Esophagus muscularis mucosa (tissue), 4 donors: Measurements from ENCODE around the gene CPXM1. TPM values are rescaled to one million over a fixed set of nuclear protein-coding genes. Genes with fewer than 3 reads are reported as not detected.

Experiments used
- DNase-seq: peaks from one replicate; pipeline ENCODE4 v3.0.0-alpha.2; 2017; ENCODE audit errors: extremely low spot score
- H3K27ac ChIP-seq, 4 donors: fragments of 200-600 bp; sonication (generic); replicated peaks in 1 of 4; 1 replicate in 3 of 4; 2 replicates in 1 of 4; pipeline ENCODE4 v1.5.1; 2016 to 2019; ENCODE audit warnings: mild to moderate bottlenecking in 1 of 4
- H3K27me3 ChIP-seq, 4 donors: fragments of 200-600 bp; sonication (generic); one replicate each; pipeline versions ENCODE4 v1.5.1 to v1.6.0; 2016 to 2019
- H3K36me3 ChIP-seq, 4 donors: fragments of 200-600 bp; sonication (generic); one replicate each; pipeline ENCODE4 v1.5.1; 2016 to 2019
- H3K4me1 ChIP-seq, 4 donors: fragments of 200-600 bp; sonication (generic); one replicate each; pipeline ENCODE4 v1.5.1; 2016 to 2019
- H3K4me3 ChIP-seq, 4 donors: fragments of 200-600 bp; sonication (generic); 1 replicate in 2 of 4; 2 replicates in 2 of 4; pipeline ENCODE4 v1.5.1; 2016 to 2019; ENCODE audit warnings: mild to moderate bottlenecking in 4 of 4, moderate library complexity in 1 of 4
- H3K9me3 ChIP-seq, 4 donors: fragments of 200-600 bp; sonication (generic); 1 replicate in 3 of 4; 2 replicates in 1 of 4; pipeline ENCODE4 v1.5.1; 2016 to 2019
- EP300 ChIP-seq: sonication (generic); formaldehyde crosslinking; IDR thresholded peaks from one replicate; pipeline ENCODE4 v1.6.1; 2017; ENCODE audit warnings: antibody characterized with exemption
- POLR2A ChIP-seq: fragments of 450-650 bp; IDR thresholded peaks from one replicate; pipeline ENCODE4 v1.6.1; 2017; ENCODE audit warnings: antibody characterized with exemption, moderate library complexity, mild to moderate bottlenecking, low read depth
- POLR2AphosphoS5 ChIP-seq, 2 donors: sonication (generic); formaldehyde crosslinking; IDR thresholded peaks; one replicate each; pipeline ENCODE4 v1.6.1; 2017; ENCODE audit warnings: antibody characterized with exemption in 2 of 2
- WGBS: methylation state at CpG from one replicate; pipeline ENCODE4 v1.1.5; 2018; 5-methylcytosine and 5-hydroxymethylcytosine counted together
- intact Hi-C: fragments of 100-400 bp; cut with DNase I; formaldehyde crosslinking; loops from one replicate; pipeline ENCODE4 v1.15.1; 2023
- total RNA-seq, 4 donors: library from RNA; depleted of rRNA; stranded (reverse); fragments of >200 nt; gene quantifications; one replicate each; pipeline versions ENCODE4 v1.1.0 to v1.2.1, GENCODE V29; 2016
- TF ChIP-seq, protein P1 (sequence below), 3 experiments: fragments of 200-600 bp in 2 of 3; fragments of 450-650 bp in 1 of 3; sonication (generic) in 2 of 3; IDR thresholded peaks; one replicate each; pipeline ENCODE4 v1.5.1; 2017 to 2019; ENCODE audit warnings: antibody characterized with exemption in 3 of 3, mild to moderate bottlenecking in 2 of 3, moderate library complexity in 1 of 3

Gene CPXM1
- total RNA-seq, 4 donors from 2014 or later, result 0.17 to 1.3 (median 0.45) TPM; not detected in 1

- WGBS, result 67% methylated on average over 17 of the region's 19 CpGs
- H3K4me3 ChIP-seq, result no peak overlapping the region
- H3K4me1 ChIP-seq, result no peaks in the 10 kb centered on the region
- no peak for DNase-seq
- H3K27ac ChIP-seq, result no peak overlapping the region
- H3K36me3 ChIP-seq, result peaks cover 0 to 10% (median 0%) of the 10 kb centered on the region in 4 donors
- intact Hi-C loops, result loop anchor here (10.0 kb wide), 1 partner anchor 235 kb away; no protein-coding TSS in a partner anchor
- H3K27me3 ChIP-seq, result peaks cover 0 to 94% (median 11%) of the 10 kb centered on the region in 4 donors
- H3K9me3 ChIP-seq, result no peaks in the 10 kb centered on the region
- TF ChIP-seq EP300 (no peak), POLR2AphosphoS5 (IDR thresholded peaks at IDR 0.05) (no peak), POLR2A (no peak)
- TF ChIP-seq, protein P1, sequence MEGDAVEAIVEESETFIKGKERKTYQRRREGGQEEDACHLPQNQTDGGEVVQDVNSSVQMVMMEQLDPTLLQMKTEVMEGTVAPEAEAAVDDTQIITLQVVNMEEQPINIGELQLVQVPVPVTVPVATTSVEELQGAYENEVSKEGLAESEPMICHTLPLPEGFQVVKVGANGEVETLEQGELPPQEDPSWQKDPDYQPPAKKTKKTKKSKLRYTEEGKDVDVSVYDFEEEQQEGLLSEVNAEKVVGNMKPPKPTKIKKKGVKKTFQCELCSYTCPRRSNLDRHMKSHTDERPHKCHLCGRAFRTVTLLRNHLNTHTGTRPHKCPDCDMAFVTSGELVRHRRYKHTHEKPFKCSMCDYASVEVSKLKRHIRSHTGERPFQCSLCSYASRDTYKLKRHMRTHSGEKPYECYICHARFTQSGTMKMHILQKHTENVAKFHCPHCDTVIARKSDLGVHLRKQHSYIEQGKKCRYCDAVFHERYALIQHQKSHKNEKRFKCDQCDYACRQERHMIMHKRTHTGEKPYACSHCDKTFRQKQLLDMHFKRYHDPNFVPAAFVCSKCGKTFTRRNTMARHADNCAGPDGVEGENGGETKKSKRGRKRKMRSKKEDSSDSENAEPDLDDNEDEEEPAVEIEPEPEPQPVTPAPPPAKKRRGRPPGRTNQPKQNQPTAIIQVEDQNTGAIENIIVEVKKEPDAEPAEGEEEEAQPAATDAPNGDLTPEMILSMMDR (IDR thresholded peaks at IDR 0.05), result no peak
These were observed 40.7 kb downstream of the CPXM1 start for GRCh38 chr20:2759603-2760296.

DNA sequence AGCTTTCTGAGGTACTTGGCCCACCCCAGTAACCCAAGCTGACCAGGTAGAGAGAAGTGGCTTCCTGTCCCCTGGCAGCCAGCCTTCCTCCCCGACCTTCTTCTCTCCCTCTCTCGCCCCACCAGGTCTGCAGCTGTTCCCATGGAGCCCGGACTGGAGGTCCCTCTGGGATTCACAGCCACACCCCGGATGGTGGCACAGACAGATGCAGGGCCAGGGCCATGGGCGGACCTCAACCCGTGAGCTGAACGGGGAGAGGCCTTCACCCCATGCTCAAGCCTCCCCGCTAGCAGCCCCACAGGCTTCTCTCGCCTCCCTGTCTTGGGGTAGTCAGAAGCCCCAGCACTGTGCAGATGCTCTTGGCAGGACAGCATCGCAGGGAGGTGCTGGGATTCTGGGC, 41.3 kb downstream of the CPXM1 start:
- DNase-seq, result no peak
- peaks cover 0 to 10% (median 0%) of the 10 kb centered on the region in 4 donors for H3K36me3 ChIP-seq
- intact Hi-C loops, result loop anchor here (10.0 kb wide), 1 partner anchor 234 kb away; no protein-coding TSS in a partner anchor
- TF ChIP-seq, protein P1 (IDR thresholded peaks at IDR 0.05), result no peak
- no peak for TF ChIP-seq POLR2A
- TF ChIP-seq POLR2AphosphoS5 (IDR thresholded peaks at IDR 0.05), result no peak
- TF ChIP-seq EP300, result no peak
- no peaks in the 10 kb centered on the region for H3K9me3 ChIP-seq
- no peak overlapping the region for H3K27ac ChIP-seq
- 74% methylated on average over 10 of the region's 10 CpGs for WGBS
- no peak overlapping the region for H3K4me3 ChIP-seq
- peaks cover 0 to 94% (median 14%) of the 10 kb centered on the region in 4 donors for H3K27me3 ChIP-seq
- no peaks in the 10 kb centered on the region for H3K4me1 ChIP-seq

DNA sequence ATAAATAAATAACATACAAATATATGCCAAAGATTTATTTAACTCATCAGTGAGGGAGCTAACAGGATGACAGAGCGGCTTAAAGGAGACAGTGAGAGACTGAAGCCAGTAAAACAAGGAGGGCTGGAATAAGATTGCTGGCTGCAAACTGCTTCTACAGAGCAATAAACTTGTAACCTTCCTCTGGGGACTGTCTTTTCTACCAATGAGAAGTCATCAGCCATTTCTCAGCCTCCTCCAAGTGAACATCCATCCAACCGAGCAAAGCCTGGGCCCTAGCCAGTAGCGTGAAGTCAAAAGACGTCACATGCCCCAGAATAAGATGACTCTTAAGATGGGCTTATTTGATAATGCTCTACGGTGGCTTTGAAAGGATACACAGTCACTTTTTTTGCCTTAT, 42.5 kb downstream of the CPXM1 start:
- H3K4me1 ChIP-seq, result peaks cover 5 to 6% (median 6%) of the 10 kb centered on the region in 4 donors
- no peak overlapping the region for H3K27ac ChIP-seq
- no peak for TF ChIP-seq EP300
- TF ChIP-seq POLR2AphosphoS5 (IDR thresholded peaks at IDR 0.05), result no peak
- no peak for TF ChIP-seq POLR2A
- TF ChIP-seq, protein P1 (IDR thresholded peaks at IDR 0.05), result no peak
- H3K36me3 ChIP-seq, result peaks cover 0 to 10% (median 0%) of the 10 kb centered on the region in 4 donors
- DNase-seq, result no peak
- H3K27me3 ChIP-seq, result peaks cover 0 to 94% (median 19%) of the 10 kb centered on the region in 4 donors
- no peak overlapping the region for H3K4me3 ChIP-seq
- WGBS, result 69% methylated on average over 5 of the region's 5 CpGs
- intact Hi-C loops, result loop anchor here (10.0 kb wide), 1 partner anchor 233 kb away; no protein-coding TSS in a partner anchor
- H3K9me3 ChIP-seq, result no peaks in the 10 kb centered on the region

DNA sequence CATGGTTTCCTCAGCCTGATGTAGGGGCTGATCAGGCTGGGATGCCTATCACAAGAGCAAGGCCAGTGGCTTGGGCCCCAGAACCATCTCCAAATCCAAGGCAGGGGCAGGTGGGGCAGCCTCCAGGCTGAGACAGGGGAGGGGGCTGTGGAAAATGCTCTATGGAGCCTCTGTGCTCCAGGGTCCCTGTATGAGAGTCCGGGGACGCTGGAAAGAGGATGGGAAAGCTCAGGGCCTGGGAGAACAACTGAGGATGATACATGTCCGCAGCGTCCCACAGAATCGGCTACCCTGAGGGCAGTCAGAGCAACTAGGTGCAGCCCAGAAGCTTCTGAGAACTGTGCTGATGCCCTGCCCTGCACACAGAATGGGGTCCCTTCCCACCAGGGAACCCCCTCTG, 43.4 kb downstream of the CPXM1 start:
- TF ChIP-seq POLR2A (no peak), POLR2AphosphoS5 (IDR thresholded peaks at IDR 0.05) (no peak), EP300 (no peak)
- TF ChIP-seq, protein P1 (IDR thresholded peaks at IDR 0.05), result no peak
- intact Hi-C loops, result loop anchor here (10.0 kb wide), 1 partner anchor 232 kb away; no protein-coding TSS in a partner anchor
- 96% methylated on average over 4 of the region's 5 CpGs for WGBS
- no peak overlapping the region for H3K4me3 ChIP-seq
- peaks cover 0 to 10% (median 0%) of the 10 kb centered on the region in 4 donors for H3K36me3 ChIP-seq
- H3K4me1 ChIP-seq, result peaks cover 12 to 16% (median 15%) of the 10 kb centered on the region in 4 donors
- H3K27me3 ChIP-seq, result peaks cover 0 to 94% (median 26%) of the 10 kb centered on the region in 4 donors
- no peak overlapping the region for H3K27ac ChIP-seq
- H3K9me3 ChIP-seq, result no peaks in the 10 kb centered on the region
- DNase-seq, result no peak
